Measurements from ENCODE around the gene MPHOSPH6.

MPHOSPH6 gene

GRCh38 chr16:82138478-82139285 is 31.3 kb downstream of the MPHOSPH6 start:
- TF ChIP-seq, protein P1, sequence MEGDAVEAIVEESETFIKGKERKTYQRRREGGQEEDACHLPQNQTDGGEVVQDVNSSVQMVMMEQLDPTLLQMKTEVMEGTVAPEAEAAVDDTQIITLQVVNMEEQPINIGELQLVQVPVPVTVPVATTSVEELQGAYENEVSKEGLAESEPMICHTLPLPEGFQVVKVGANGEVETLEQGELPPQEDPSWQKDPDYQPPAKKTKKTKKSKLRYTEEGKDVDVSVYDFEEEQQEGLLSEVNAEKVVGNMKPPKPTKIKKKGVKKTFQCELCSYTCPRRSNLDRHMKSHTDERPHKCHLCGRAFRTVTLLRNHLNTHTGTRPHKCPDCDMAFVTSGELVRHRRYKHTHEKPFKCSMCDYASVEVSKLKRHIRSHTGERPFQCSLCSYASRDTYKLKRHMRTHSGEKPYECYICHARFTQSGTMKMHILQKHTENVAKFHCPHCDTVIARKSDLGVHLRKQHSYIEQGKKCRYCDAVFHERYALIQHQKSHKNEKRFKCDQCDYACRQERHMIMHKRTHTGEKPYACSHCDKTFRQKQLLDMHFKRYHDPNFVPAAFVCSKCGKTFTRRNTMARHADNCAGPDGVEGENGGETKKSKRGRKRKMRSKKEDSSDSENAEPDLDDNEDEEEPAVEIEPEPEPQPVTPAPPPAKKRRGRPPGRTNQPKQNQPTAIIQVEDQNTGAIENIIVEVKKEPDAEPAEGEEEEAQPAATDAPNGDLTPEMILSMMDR (IDR thresholded peaks at IDR 0.05; ENCODE audit: insufficient read depth, low read depth, low read length, missing control alignments): no peak
- H3K4me3 ChIP-seq (ENCODE audit: low read depth, low read length): no peak overlapping the region
- no peak for DNase-seq (ENCODE audit: low read depth)

- no peak overlapping the region for H3K4me3 ChIP-seq (ENCODE audit: low read depth, low read length)
- DNase-seq (ENCODE audit: low read depth): no peak
- TF ChIP-seq, protein P1 (IDR thresholded peaks at IDR 0.05; ENCODE audit: insufficient read depth, low read depth, low read length, missing control alignments): no peak
These were observed 32.2 kb downstream of the MPHOSPH6 start for GRCh38 chr16:82137822-82138167.

DNA sequence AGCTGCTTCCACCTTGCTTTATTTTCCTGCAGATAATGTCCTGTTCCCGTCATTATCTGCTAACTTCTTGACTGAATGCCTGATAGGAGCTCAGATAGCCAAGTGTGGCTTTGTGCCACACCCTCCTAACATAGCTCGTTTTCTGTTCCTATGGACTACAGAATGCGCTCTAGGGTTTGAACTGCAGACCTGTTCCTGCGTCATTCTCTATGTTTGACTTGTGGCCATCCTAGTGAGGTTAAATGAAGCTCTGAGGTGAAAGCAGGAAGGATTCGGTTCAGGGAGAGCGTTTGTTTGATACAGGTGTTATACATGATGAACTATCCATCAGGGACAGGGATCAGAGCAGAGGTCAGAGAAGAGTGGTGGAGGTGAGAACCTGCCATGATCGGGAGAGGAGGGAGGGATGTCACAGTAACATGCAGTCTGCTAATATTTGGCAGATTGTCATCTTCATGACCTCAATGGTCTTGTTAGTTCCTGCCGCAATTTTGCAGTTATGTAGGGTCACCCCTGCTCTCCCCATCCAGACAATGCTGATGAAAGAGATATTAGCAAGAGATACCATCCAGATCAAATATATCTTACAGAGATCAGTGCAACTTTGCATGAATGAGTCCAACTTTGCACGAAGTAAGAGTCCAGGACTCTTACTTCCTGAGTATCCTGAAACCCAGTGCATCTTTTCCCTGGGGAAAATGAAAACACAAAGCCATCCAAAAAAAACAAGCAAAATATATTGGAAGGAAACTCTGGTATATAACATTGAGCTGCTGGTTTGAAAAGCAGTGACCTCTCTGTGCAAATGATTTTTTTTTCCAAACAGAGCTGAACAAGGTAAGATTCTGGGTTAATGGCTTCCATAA is 32.8 kb downstream of the MPHOSPH6 start:
- DNase-seq (ENCODE audit: low read depth): no peak
- TF ChIP-seq, protein P1 (IDR thresholded peaks at IDR 0.05; ENCODE audit: insufficient read depth, low read depth, low read length, missing control alignments): no peak
- H3K4me3 ChIP-seq (ENCODE audit: low read depth, low read length): no peak overlapping the region

DNA sequence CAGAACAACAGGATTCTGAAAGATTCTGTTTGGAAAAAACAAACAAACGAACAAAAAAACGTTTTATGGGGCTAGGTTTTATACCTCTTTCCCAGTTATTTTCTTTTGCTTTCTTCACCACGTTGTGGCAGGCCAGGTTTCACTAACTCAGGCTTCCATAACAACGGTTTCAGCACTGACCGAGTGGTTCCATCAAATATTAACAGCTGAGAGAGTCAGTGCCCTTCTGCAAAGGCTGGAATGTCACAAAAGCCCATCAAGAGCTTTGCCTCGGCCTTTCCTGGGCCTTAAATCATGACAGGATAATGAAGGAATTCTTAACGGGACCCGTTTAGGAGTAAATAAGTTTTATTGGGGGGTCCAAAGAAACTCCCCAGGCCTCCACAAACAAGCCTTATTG is 34.2 kb downstream of the MPHOSPH6 start:
- TF ChIP-seq, protein P1 (IDR thresholded peaks at IDR 0.05; ENCODE audit: insufficient read depth, low read depth, low read length, missing control alignments): no peak

DNA sequence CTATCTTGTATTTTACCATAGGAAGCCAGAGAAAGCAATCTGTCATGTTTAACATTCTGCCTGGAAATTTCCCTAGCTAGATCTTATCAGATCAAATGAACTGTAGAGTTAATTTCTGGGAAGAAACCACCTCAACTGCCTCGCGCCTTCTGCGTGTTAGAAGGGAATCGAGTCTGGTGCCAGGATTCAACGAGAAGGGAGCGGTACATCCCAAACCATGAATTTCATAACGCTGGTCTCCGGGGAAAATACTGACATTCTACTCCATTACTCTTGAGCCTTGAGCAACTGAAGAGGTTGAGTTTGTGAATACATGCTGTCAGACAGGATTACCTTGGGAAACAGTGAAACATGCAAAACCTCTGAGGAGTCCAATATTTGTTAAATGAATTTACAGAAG is 35.2 kb downstream of the MPHOSPH6 start:
- no peak for DNase-seq (ENCODE audit: low read depth)
- TF ChIP-seq, protein P1 (IDR thresholded peaks at IDR 0.05; ENCODE audit: insufficient read depth, low read depth, low read length, missing control alignments): no peak
- no peak overlapping the region for H3K4me3 ChIP-seq (ENCODE audit: low read depth, low read length)

More for the DNA sequence above, 34.2 kb downstream of the MPHOSPH6 start:
- DNase-seq (ENCODE audit: low read depth): no peak
- H3K4me3 ChIP-seq (ENCODE audit: low read depth, low read length): no peak overlapping the region

GRCh38 chr16:82133798-82134197 is 36.2 kb downstream of the MPHOSPH6 start:
- TF ChIP-seq, protein P1 (IDR thresholded peaks at IDR 0.05; ENCODE audit: insufficient read depth, low read depth, low read length, missing control alignments): no peak
- no peak for DNase-seq (ENCODE audit: low read depth)
- no peak overlapping the region for H3K4me3 ChIP-seq (ENCODE audit: low read depth, low read length)
